GM10847 (cell line): Measurements from ENCODE around the gene LTB4R2.

ENCODE experiments used
- POLR2A ChIP-seq: IDR thresholded peaks from 2 replicates; pipeline ENCODE4 v1.6.1; 2011; ENCODE audit not compliant: insufficient read length; ENCODE audit errors: extremely low read depth

Gene LTB4R2

DNA sequence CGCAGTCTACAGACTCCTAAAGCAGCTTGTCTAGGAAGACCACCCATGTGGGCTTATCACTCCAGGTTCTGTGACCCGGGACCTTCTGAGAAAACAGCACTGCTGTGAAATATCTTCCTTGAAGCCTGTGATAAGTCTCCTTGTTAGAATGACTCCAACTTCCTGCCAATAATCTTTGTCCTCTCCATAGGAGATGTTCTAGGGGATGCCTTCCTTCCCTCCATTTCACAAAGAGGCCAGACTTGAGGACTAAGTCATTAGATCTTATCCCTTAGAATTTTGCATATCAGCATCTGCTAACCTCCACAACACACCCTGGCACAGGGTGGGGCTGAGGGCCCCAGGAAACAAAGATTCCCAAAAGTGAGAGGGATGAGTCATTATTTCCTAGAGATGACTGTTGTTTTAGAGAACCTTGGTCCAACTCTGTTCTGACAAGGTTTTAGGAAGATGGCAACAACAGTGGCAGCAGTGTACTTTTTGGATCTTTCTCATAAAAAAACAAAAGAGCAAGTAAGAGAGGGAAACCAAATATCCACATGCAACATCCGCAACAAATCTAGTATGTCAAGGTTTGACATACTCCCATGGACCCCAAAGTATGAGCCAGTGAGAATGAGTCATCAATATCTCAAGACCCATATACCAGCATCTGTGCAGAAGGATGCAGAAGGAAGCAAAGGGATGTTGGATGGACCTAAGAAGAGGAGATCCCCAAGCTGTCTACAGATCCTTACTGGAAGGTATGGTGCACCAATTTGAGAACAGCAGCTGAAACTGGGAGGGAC lies 7.4 kb downstream of the LTB4R2 start:
- TF ChIP-seq POLR2A: no peak

DNA sequence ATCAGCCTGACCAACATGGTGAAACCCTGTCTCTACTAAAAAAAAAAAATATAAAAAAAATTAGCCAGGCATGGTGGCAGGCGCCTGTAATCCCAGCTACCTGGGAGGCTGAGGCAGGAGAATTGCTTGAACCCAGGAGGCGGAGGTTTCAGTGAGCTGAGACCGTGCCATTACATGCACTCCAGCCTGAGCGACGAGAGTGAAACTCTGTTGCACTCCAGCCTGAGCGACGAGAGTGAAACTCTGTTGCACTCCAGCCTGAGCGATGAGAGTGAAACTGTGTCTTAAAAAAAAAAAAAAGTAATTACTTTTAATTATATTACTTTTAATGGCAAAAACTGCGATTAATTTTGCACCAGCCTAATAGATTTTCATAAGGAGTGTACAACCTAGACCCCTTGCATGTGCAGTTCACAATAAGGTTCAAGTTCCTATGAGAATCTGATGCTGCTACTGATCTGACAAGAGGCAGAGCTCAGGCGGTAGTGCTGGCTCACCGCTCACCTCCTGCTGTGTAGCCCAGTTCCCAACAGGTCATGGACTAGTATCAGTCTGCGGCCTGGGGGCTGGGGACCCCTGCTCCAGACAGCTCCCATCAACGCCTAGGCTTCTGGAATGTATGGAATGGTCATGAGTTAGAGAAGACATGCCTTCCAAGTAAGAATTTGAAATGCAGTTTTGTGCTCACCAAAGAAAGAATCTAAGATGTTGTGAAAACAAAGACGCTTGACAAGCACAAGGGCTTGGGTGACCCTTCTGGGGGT lies 11.5 kb downstream of the LTB4R2 start:
- TF ChIP-seq POLR2A: no peak

DNA sequence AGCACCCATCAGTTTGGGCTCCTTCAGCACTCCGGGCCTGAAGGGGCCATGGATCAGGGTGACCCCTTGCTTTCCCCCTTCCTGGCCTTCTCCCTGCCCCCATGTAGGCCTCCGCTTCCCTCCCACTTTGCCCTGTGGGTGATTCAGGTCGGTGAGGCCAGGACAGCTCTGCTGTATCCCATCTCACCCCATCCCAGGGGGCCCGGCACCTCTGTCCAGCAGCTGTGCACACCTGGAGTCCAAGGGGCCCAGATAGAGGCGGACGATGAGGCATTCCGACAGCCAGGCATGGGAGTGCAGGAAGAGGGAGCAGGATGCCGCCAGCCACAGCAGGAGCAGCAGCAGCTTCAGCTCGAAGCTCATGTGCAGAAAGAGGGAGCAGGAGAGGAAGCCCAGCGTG lies 12.7 kb downstream of the LTB4R2 start:
- no peak for TF ChIP-seq POLR2A

DNA sequence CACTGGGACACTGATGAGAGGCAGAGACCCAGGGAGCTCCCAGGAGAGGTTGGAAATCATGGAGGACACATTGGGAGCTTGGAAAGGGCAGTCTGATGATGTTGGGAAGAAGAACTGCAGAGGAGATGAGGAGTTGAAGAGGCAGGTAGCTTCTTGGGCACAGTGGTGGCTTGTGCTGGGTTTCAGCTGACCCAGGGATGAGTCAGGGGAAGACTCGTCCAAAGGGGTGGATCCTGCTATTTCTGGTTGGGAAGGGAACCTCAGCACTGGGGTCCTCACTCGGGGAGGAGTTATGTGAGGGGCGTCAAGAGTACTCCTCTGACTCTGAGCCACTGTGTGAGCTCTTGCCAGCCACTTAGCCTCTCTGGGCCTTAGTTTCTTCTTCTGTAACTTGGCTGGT lies 13.4 kb downstream of the LTB4R2 start:
- no peak for TF ChIP-seq POLR2A

DNA sequence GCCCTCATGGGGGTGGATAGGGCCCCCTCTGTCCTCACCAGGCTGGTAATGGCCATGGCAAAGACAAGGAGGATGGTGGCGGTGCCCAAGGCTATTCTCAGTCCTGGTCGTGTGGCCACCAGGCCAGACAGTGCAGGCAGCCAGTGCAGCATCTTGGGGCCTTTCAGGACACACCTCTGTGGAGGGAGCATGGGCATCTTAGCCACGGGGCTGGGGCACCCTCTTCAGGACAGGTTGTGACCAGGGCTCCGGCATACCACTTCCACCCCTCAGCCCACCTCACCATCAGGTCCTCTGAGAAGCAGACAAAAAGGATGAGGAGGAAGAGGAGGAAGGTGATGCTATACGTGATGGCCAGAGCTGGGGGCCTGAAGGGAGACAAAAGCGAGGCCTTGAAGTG lies 14.1 kb downstream of the LTB4R2 start:
- no peak for TF ChIP-seq POLR2A

DNA sequence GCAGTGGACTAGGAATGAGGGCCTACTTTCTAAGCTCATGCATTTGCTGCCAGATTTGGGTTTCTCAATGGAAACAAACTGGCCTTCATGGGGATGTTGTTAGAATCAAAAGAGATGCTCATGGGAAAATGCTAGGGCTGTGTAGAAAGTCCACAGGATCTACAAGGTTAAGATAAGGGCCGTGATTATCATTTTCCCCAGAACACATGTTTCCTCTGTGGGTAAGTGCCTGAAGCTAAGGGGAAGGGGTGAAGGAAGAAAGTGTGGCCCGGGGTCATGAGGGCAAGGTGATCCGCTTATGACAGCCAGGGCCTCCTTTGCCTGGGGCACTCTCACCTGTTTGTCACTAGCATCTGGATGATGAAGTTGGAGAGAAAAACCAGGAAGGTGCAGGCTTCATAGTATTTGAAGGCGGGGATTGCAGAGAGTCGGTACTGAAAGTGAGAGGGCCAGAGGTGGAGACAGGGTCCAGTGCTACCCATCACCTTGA lies 15.1 kb downstream of the LTB4R2 start:
- TF ChIP-seq POLR2A: no peak

DNA sequence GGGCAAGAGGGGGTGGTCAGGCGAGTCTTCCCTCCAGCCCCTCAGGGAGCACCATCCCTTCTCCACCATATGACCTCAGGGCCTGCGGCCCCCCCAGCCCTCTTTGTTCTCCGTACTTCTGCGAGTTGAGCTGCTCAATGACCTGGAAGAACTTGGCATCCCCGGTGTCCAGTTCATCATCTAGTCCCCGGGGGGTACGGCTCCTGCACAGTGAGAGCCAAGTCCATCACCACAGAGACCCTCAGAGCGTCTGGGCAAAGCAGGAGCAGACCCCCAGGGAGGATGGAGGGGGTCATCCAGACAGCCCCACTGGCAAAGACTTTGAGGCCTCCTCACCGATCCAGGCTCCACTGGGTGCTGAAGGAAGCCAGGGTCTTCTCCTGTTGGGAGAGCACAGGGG lies 16.0 kb downstream of the LTB4R2 start:
- TF ChIP-seq POLR2A: no peak

DNA sequence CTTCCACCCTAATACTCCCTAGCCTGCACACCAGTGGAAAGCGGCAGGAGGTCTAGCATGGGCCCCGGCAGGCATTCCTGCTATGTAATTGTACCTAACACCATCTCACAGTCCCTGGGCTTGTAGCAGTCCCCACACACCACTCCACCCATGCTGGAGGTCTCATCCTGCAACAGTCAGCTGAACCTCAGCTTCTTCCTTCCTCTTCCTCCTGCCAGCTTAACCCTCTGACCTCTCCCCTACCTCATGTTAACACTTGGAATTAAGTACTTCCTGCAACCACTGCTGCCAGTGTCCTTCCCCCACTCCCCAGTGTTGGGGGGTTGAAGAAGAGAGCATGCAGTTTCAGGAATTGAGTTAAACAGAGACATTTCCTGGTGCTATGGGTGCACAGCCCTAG lies 17.4 kb downstream of the LTB4R2 start:
- no peak for TF ChIP-seq POLR2A

DNA sequence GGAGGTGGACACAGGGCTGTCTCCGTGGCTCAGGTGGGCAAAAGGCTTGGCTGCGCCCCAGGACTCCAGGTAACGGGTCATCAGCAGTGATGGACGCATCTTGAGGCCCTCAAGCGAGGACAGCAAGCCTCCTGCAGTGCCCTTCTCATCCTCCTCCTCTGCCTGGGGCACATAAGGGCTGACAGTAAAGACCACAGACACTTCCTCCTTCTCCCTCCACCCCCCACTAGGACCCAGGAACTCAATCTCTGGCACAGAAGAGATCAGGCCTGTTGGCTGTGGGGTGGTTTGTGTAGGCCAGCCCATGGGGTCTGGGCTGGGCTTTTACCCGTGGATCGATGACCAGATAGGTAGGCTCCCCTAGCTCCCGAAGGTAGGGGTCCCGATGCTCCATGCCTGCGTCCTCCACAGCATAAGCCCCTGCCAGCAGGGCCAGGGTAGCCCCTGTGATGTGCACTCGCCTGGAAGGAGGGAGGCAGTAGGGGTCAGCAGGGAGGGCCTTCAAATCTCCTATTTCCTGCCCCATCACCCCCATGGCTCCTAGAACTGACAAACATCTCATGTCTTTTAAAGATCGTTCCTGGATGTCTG lies 19.2 kb downstream of the LTB4R2 start:
- no peak for TF ChIP-seq POLR2A

DNA sequence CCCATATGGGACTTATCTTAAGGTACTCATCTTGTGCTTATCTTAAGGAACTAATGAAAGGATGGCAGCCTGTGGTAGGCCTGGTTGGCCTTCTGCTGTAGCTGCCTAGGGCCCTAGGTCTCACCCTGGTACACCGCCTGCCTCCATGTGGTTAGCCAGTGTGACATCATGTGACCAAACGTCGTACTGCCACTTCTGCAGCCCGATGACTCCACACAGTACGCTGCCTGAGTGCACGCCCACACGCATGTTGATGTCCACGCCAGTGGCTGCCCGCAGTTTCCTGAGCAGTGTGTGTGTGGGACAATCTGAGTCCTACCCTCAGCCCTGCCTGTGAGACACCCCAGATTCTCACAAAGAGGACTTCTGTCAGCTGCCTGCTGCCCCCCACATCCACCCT lies 19.8 kb downstream of the LTB4R2 start:
- no peak for TF ChIP-seq POLR2A

DNA sequence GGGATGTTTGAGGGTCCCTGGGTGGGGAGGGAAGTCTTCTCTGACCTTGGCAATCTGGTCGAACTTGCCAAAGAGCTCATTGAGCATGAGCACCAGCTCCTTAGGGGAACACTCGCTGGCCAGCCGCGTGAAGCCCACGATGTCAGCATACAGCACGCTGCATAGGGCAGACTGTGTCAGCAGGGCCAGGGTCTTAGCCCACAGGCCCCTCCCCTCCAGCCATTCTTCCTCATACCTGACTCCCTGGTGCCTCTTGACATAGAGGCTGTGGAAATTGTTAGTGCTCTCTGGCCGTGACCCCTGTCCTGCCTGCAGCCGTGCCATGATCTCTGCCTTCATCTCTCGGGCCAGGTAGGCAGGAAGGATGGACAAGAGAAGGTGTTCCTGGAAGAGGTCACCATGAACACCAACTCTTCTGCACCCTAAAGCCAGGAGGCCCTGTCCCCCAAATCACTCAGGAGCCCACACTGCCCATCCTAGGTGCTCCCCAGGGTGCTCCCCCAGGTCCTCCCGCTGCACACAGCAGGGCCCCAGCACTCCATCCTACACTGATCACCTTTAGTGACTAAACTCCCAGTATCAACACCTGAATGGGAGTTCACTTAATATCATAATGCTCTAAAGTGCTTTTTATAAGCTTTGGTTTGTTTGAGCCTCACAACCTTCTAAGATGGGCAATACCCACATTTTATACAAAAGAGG lies 21.2 kb downstream of the LTB4R2 start:
- TF ChIP-seq POLR2A: no peak

DNA sequence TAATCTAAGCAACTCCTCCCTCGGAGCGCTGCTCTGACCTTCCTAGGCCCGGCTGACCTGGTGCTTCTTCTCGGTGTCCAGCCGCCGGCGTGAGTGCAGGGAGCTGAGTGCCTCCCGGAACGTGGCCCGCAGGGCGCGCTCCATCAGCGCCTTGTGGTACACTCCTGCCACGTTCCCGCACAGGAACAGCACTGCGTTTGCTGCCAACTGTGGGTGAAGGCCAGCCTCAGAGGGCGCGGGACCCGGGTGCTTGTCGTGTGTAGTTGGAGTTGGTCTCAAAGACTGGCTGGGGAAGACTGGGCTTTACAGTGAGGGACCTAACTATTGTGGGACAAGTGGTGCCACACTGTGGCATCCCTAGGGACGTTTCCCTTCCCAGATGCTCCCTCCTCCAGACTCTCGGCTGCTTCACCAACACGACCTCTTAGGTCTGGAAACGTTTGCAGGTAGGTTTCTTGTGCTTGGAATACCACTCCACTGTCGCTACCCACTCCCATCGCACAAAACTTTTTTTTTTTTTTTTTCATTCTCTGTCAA lies 21.9 kb downstream of the LTB4R2 start:
- no peak for TF ChIP-seq POLR2A

DNA sequence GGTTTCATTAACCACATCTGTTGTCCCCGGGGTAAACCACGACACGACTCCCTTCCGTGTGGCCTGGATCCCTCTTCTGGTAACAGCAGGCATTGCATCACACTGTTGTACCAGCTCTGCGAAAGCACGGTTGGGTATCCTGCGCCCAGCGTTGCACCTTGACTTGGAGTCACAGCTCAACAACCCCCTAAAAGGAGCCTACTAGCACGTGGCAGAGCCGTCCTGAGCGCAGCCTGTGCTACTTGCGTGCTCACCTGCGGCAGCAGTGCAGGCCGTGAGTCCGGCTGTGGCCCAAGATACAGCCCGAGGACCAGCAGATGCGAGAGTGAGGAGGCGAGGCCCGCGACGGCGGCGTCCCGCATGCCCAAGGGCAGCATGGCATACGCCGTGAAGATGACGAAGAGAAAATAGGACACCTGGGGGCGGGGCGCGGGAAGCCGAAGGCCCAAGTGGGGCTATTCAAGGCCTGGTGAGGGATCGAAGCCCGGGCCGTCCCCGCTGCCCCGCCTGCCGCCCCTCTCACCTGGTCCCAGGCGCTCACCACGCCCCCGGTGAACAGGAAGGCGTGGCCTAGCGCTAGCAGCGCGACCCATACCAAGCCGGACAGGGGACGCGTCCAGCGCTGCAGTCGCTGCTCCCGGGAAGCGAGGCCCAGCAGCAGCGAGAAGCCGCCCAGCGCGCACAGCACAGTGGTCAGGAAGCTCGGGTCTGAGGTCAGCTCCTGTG lies 22.5 kb downstream of the LTB4R2 start:
- TF ChIP-seq POLR2A: no peak

DNA sequence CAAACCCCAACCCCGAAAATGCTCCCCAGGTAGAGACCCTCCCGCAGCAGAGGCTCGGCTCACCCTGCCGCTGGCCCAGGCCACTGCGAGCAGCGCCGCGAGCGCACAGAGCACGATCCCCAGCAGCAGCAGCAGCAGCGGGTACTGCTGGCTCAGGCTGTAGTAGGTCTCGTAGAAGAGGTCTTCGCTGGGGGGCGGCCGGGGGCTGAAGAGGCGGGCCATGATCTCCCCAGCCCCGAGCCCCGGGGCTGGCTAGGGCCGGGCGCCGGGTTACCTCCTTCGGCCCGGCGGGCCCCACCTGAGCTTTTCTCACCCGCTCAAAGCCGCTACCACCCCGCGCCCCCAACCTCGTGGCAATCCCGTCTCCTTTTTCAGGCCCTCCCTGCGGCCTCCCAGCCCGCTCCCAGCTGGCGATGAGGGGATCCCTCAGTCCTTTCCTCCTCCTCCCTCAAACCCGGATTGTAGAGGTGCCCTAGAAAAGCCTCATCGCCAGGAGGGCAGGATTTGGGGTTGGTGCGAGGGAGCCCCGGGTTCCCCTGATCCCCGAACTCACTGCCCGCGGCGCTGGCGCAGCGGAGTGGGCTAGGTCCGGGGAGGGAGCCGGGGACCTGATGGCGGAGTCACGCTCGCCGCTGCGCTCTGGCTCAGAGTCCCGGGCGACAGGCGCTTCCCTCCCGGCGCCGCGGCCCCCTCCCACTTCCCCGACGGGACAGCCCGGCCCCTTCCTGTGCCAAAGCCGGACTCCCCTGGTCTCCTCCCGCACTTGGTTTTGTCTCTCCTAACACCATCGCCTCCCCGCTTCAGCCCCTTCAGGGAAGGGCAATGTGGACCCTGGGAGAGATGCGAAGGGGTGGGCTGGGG lies 24.7 kb downstream of the LTB4R2 start, which contains the start of gene ADCY4:
TSS of gene ADCY4 (minus strand) at position 641 of the 861 bp plus-strand sequence. CDS start at position 222, 419 bp downstream.
- TF ChIP-seq POLR2A: no peak
